NCI-H226 (cell line): Measurements from ENCODE around the gene SLC2A13.
"Not testable (repeated sequence)": the region's sequence is repeated elsewhere in the genome, so short reads cannot be mapped to it uniquely, and the experiment has no call there.

ENCODE experiments used
- DNase-seq: peaks from one replicate; pipeline ENCODE4 v3.0.0-alpha.2; 2015

SLC2A13 gene

GRCh38 chr12:40104461-40105264 lies 1.2 kb downstream of the SLC2A13 start:
- DNase-seq = no peak

GRCh38 chr12:40103043-40103442 lies 2.8 kb downstream of the SLC2A13 start:
- DNase-seq = no peak

GRCh38 chr12:40101747-40102146 lies 4.1 kb downstream of the SLC2A13 start:
- no peak for DNase-seq

GRCh38 chr12:40099423-40099853 lies 6.4 kb downstream of the SLC2A13 start:
- no peak for DNase-seq

GRCh38 chr12:40098406-40099145 lies 7.3 kb downstream of the SLC2A13 start:
- DNase-seq = no peak

- no peak for DNase-seq
Observed at GRCh38 chr12:40093512-40093911, 12.4 kb downstream of the SLC2A13 start.

- DNase-seq = no peak
Observed at GRCh38 chr12:40086471-40086870, 19.4 kb downstream of the SLC2A13 start.

GRCh38 chr12:40078266-40078665 lies 27.6 kb downstream of the SLC2A13 start:
- DNase-seq = no peak

- DNase-seq = no peak
Observed at GRCh38 chr12:40075458-40075857, 30.4 kb downstream of the SLC2A13 start.

GRCh38 chr12:40068416-40068815 lies 37.5 kb downstream of the SLC2A13 start:
- no peak for DNase-seq

- no peak for DNase-seq
Observed at GRCh38 chr12:40065636-40066035, 40.2 kb downstream of the SLC2A13 start.

- no peak for DNase-seq
Observed at GRCh38 chr12:40063414-40063813, 42.5 kb downstream of the SLC2A13 start.

- DNase-seq = peak; percentile 15
Observed at GRCh38 chr12:40058721-40059190, 47.1 kb downstream of the SLC2A13 start.

- DNase-seq = no peak
Observed at GRCh38 chr12:40056373-40056772, 49.5 kb downstream of the SLC2A13 start.

GRCh38 chr12:40055776-40056175 lies 50.1 kb downstream of the SLC2A13 start:
- DNase-seq = no peak

GRCh38 chr12:40055228-40055579 lies 50.7 kb downstream of the SLC2A13 start:
- DNase-seq = no peak

GRCh38 chr12:40054555-40055227 lies 51.2 kb downstream of the SLC2A13 start:
- DNase-seq = peak; percentile 72

GRCh38 chr12:40049268-40049667 lies 56.6 kb downstream of the SLC2A13 start:
- no peak for DNase-seq

GRCh38 chr12:40047002-40047401 lies 58.9 kb downstream of the SLC2A13 start:
- not testable (repeated sequence) for DNase-seq

GRCh38 chr12:40045656-40046055 lies 60.2 kb downstream of the SLC2A13 start:
- DNase-seq = peak; percentile 0

- no peak for DNase-seq
Observed at GRCh38 chr12:40044396-40044795, 61.5 kb downstream of the SLC2A13 start.

GRCh38 chr12:40039598-40039997 lies 66.3 kb downstream of the SLC2A13 start:
- DNase-seq = no peak

GRCh38 chr12:40038619-40039018 lies 67.3 kb downstream of the SLC2A13 start:
- DNase-seq = no peak

GRCh38 chr12:40034712-40035111 lies 71.2 kb downstream of the SLC2A13 start:
- DNase-seq = no peak
